GM21423 (cell line): ENCODE results near the gene LHX8.
A peak's percentile ranks its signal among the peaks of the same experiment; 100 is the strongest.
"Not testable (repeated sequence)": the region's sequence is repeated elsewhere in the genome, so short reads cannot be mapped to it uniquely, and the experiment has no call there.

ENCODE experiments used
- ATAC-seq: cut with Tn5 transposase; IDR thresholded peaks from one replicate; pipeline ENCODE4 v1.9.1; 2021; ENCODE audit warnings: mild to moderate bottlenecking, moderate library complexity; ENCODE audit not compliant: unreplicated experiment

Gene LHX8

GRCh38 chr1:75133750-75134646 is at the start of gene LHX8:
Gene LHX8 (plus strand): TSS chr1:75134388. CDS start chr1:75136615, 2,227 bp downstream.
- no peak for ATAC-seq

GRCh38 chr1:75085931-75086330 is 48.3 kb upstream of the LHX8 start:
- ATAC-seq = no peak

- no peak for ATAC-seq
Measured at GRCh38 chr1:75087278-75087677, 46.9 kb upstream of the LHX8 start.

GRCh38 chr1:75092141-75092540 is 42.0 kb upstream of the LHX8 start:
- no peak for ATAC-seq

- no peak for ATAC-seq
Measured at GRCh38 chr1:75097654-75098053, 36.5 kb upstream of the LHX8 start.

- no peak for ATAC-seq
Measured at GRCh38 chr1:75099581-75099980, 34.6 kb upstream of the LHX8 start.

GRCh38 chr1:75100481-75101092 is 33.6 kb upstream of the LHX8 start:
- no peak for ATAC-seq

- ATAC-seq = not testable (repeated sequence)
Measured at GRCh38 chr1:75112362-75112951, 21.7 kb upstream of the LHX8 start.

GRCh38 chr1:75115654-75116053 is 18.5 kb upstream of the LHX8 start:
- ATAC-seq = peak; percentile 59

- no peak for ATAC-seq
Measured at GRCh38 chr1:75123756-75124155, 10.4 kb upstream of the LHX8 start.

- no peak for ATAC-seq
Measured at GRCh38 chr1:75124510-75124909, 9.7 kb upstream of the LHX8 start.

- no peak for ATAC-seq
Measured at GRCh38 chr1:75125161-75125726, 8.9 kb upstream of the LHX8 start.

- ATAC-seq = no peak
Measured at GRCh38 chr1:75126611-75127101, 7.5 kb upstream of the LHX8 start.

GRCh38 chr1:75127916-75128717 is 6.1 kb upstream of the LHX8 start:
- ATAC-seq = no peak

GRCh38 chr1:75129660-75129982 is 4.6 kb upstream of the LHX8 start:
- no peak for ATAC-seq

- no peak for ATAC-seq
Measured at GRCh38 chr1:75129983-75130789, 4.0 kb upstream of the LHX8 start.

GRCh38 chr1:75130865-75131564 is 3.2 kb upstream of the LHX8 start:
- ATAC-seq = no peak

- ATAC-seq = no peak
Measured at GRCh38 chr1:75131565-75132241, 2.5 kb upstream of the LHX8 start.
